MG63 (cell line): ENCODE measurements around the gene ZGPAT. TPM values are rescaled to one million over a fixed set of nuclear protein-coding genes. Genes with fewer than 3 reads are reported as not detected.

ENCODE experiments used
- DNase-seq: peaks from one replicate; pipeline ENCODE4 v3.0.0-alpha.2; 2020
- H3K27me3 ChIP-seq: fragments of 250-450 bp; sonication (Bioruptor Pico); 2 replicates; pipeline ENCODE4 v1.5.1; 2020; ENCODE audit warnings: mild to moderate bottlenecking, moderate library complexity
- H3K36me3 ChIP-seq: fragments of 250-450 bp; sonication (Bioruptor Pico); 2 replicates; pipeline ENCODE4 v1.5.1; 2020; ENCODE audit warnings: mild to moderate bottlenecking, moderate library complexity
- H3K4me3 ChIP-seq: fragments of 250-450 bp; sonication (Bioruptor Pico); 2 replicates; pipeline ENCODE4 v1.5.1; 2020; ENCODE audit warnings: mild to moderate bottlenecking, moderate library complexity
- H3K9me3 ChIP-seq: fragments of 250-450 bp; sonication (Bioruptor Pico); 2 replicates; pipeline ENCODE4 v1.5.1; 2020; ENCODE audit warnings: mild to moderate bottlenecking, moderate library complexity
- total RNA-seq: library from RNA; depleted of rRNA; stranded (reverse); fragments of >200 nt; shearing (Covaris generic); gene quantifications from 2 replicates; pipeline ENCODE4 v1.2.3, GENCODE V29; 2014; ENCODE audit warnings: low replicate concordance

Gene ZGPAT
- total RNA-seq, 1 experiment from 2014 or later: 46.2 TPM

GRCh38 chr20:63672666-63673065 lies 35.2 kb upstream of the ZGPAT start:
- peaks cover 68% of the 10 kb centered on the region for H3K36me3 ChIP-seq
- no peaks in the 10 kb centered on the region for H3K27me3 ChIP-seq

GRCh38 chr20:63673951-63674350 lies 33.9 kb upstream of the ZGPAT start:
- no peak for DNase-seq

More at GRCh38 chr20:63672666-63673065, 35.2 kb upstream of the ZGPAT start:
- no peak overlapping the region for H3K4me3 ChIP-seq
- no peak for DNase-seq
- H3K9me3 ChIP-seq: no peaks in the 10 kb centered on the region

GRCh38 chr20:63675681-63676368 lies 32.0 kb upstream of the ZGPAT start:
- no peaks in the 10 kb centered on the region for H3K9me3 ChIP-seq
- no peak overlapping the region for H3K4me3 ChIP-seq
- no peak for DNase-seq
- no peaks in the 10 kb centered on the region for H3K27me3 ChIP-seq
- peaks cover 66% of the 10 kb centered on the region for H3K36me3 ChIP-seq

More at GRCh38 chr20:63673951-63674350, 33.9 kb upstream of the ZGPAT start:
- H3K27me3 ChIP-seq: no peaks in the 10 kb centered on the region
- H3K9me3 ChIP-seq: no peaks in the 10 kb centered on the region
- H3K4me3 ChIP-seq: no peak overlapping the region
- H3K36me3 ChIP-seq: peaks cover 59% of the 10 kb centered on the region

- Histone ChIP-seq H3K27me3 (no peaks in the 10 kb centered on the region), H3K9me3 (peaks cover 8% of the 10 kb centered on the region; the same call in 1 of the 2 replicates), H3K4me3 (no peak overlapping the region), H3K36me3 (peaks cover 63% of the 10 kb centered on the region)
- no peak for DNase-seq
Measured at GRCh38 chr20:63678071-63678470, 29.8 kb upstream of the ZGPAT start.

GRCh38 chr20:63678667-63679465 lies 29.0 kb upstream of the ZGPAT start:
- Histone ChIP-seq H3K4me3 (no peak overlapping the region), H3K36me3 (peaks cover 64% of the 10 kb centered on the region), H3K27me3 (no peaks in the 10 kb centered on the region), H3K9me3 (peaks cover 8% of the 10 kb centered on the region; the same call in 1 of the 2 replicates)
- no peak for DNase-seq

- Histone ChIP-seq H3K36me3 (peaks cover 67% of the 10 kb centered on the region), H3K4me3 (no peak overlapping the region), H3K27me3 (no peaks in the 10 kb centered on the region), H3K9me3 (peaks cover 8% of the 10 kb centered on the region; the same call in 1 of the 2 replicates)
- no peak for DNase-seq
Measured at GRCh38 chr20:63679799-63680305, 28.0 kb upstream of the ZGPAT start.

- H3K27me3 ChIP-seq: no peaks in the 10 kb centered on the region
- no peak for DNase-seq
- H3K36me3 ChIP-seq: peaks cover 61% of the 10 kb centered on the region
- H3K9me3 ChIP-seq: peaks cover 8% of the 10 kb centered on the region; the same call in 1 of the 2 replicates
- H3K4me3 ChIP-seq: no peak overlapping the region
Measured at GRCh38 chr20:63680427-63680826, 27.4 kb upstream of the ZGPAT start.

- Histone ChIP-seq H3K9me3 (peaks cover 8% of the 10 kb centered on the region; the same call in 1 of the 2 replicates), H3K27me3 (no peaks in the 10 kb centered on the region), H3K4me3 (no peak overlapping the region), H3K36me3 (peaks cover 61% of the 10 kb centered on the region)
- no peak for DNase-seq
Measured at GRCh38 chr20:63680857-63681608, 26.8 kb upstream of the ZGPAT start.

- H3K4me3 ChIP-seq: no peak overlapping the region
- peaks cover 61% of the 10 kb centered on the region for H3K36me3 ChIP-seq
- peaks cover 8% of the 10 kb centered on the region; the same call in 1 of the 2 replicates for H3K9me3 ChIP-seq
- no peak for DNase-seq
- H3K27me3 ChIP-seq: no peaks in the 10 kb centered on the region
Measured at GRCh38 chr20:63681609-63682142, 26.2 kb upstream of the ZGPAT start.

GRCh38 chr20:63682384-63683139 lies 25.3 kb upstream of the ZGPAT start:
- H3K36me3 ChIP-seq: peaks cover 59% of the 10 kb centered on the region
- no peaks in the 10 kb centered on the region for H3K27me3 ChIP-seq
- peaks cover 8% of the 10 kb centered on the region; the same call in 1 of the 2 replicates for H3K9me3 ChIP-seq
- no peak overlapping the region for H3K4me3 ChIP-seq
- peak; percentile 100 for DNase-seq

- Histone ChIP-seq H3K9me3 (peaks cover 8% of the 10 kb centered on the region; the same call in 1 of the 2 replicates), H3K4me3 (no peak overlapping the region)
Measured at GRCh38 chr20:63685269-63686026, 22.4 kb upstream of the ZGPAT start.

GRCh38 chr20:63686094-63686491 lies 21.7 kb upstream of the ZGPAT start:
- peaks cover 53% of the 10 kb centered on the region for H3K36me3 ChIP-seq
- no peak for DNase-seq

More at GRCh38 chr20:63685269-63686026, 22.4 kb upstream of the ZGPAT start:
- DNase-seq: no peak
- Histone ChIP-seq H3K27me3 (no peaks in the 10 kb centered on the region), H3K36me3 (peaks cover 60% of the 10 kb centered on the region)

GRCh38 chr20:63686492-63687321 lies 21.1 kb upstream of the ZGPAT start:
- Histone ChIP-seq H3K9me3 (peaks cover 2% of the 10 kb centered on the region; the same call in 1 of the 2 replicates), H3K36me3 (peaks cover 47% of the 10 kb centered on the region), H3K27me3 (no peaks in the 10 kb centered on the region), H3K4me3 (no peak overlapping the region)
- no peak for DNase-seq

More at GRCh38 chr20:63686094-63686491, 21.7 kb upstream of the ZGPAT start:
- H3K27me3 ChIP-seq: no peaks in the 10 kb centered on the region
- H3K9me3 ChIP-seq: peaks cover 8% of the 10 kb centered on the region; the same call in 1 of the 2 replicates
- H3K4me3 ChIP-seq: no peak overlapping the region

GRCh38 chr20:63687419-63688178 lies 20.2 kb upstream of the ZGPAT start:
- H3K9me3 ChIP-seq: no peaks in the 10 kb centered on the region
- no peaks in the 10 kb centered on the region for H3K27me3 ChIP-seq
- peaks cover 44% of the 10 kb centered on the region for H3K36me3 ChIP-seq
- DNase-seq: no peak
- H3K4me3 ChIP-seq: no peak overlapping the region
